Spleen (tissue), 7 donors: Measurements from ENCODE around the gene APOBEC4.

Experiments used
- POLR2A ChIP-seq, 3 donors: fragments of 450-650 bp; IDR thresholded peaks; one replicate each; pipeline ENCODE4 v1.5.1; 2017; ENCODE audit warnings: antibody characterized with exemption in 3 of 3, mild to moderate bottlenecking in 1 of 3
- POLR2AphosphoS5 ChIP-seq, 3 donors: sonication (generic); formaldehyde crosslinking; IDR thresholded peaks; one replicate each; pipeline ENCODE4 v1.5.1; 2017; ENCODE audit warnings: antibody characterized with exemption in 3 of 3
- TF ChIP-seq, protein P1 (sequence below), 11 experiments: fragments of 200-600 bp in 7 of 11; fragments of 450-650 bp in 4 of 11; sonication (generic) in 4 of 11; IDR thresholded peaks in 8 of 11; conservative IDR thresholded peaks in 3 of 11; 1 replicate in 7 of 11; 2 replicates in 4 of 11; pipeline versions ENCODE4 v1.4.0 to v1.8.0; 2016 to 2021; ENCODE audit warnings: antibody characterized with exemption in 11 of 11, inconsistent platforms in 4 of 11, mild to moderate bottlenecking in 1 of 11
- donor health status: DM: no; HTN: no; CAD: no; lungs with moderate emphysema.
- donor health status: DM: no; HTN: no; CAD: no.
- donor health status: DM: no; HTN: no; CAD: no.

DNA sequence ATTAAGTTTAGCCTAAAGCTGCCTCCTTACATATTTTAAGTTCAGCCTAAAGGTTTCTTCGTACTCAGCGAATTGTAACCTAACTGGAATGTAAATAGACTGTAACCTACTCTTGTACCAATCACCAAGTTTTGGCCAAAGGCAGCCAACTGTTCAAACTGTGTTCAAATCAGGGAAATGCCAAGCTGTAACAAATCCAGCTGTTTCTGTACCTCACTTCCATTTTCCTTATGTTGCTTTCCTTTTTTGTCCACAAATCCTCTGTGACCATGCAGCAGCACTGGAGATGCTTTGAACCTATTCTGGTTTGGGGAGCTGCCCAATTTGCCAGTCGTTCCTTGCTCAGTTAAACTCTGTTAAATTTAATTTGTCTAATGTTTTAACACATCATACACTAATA, 3.2 kb upstream of the APOBEC4 start:
- TF ChIP-seq, protein P1, sequence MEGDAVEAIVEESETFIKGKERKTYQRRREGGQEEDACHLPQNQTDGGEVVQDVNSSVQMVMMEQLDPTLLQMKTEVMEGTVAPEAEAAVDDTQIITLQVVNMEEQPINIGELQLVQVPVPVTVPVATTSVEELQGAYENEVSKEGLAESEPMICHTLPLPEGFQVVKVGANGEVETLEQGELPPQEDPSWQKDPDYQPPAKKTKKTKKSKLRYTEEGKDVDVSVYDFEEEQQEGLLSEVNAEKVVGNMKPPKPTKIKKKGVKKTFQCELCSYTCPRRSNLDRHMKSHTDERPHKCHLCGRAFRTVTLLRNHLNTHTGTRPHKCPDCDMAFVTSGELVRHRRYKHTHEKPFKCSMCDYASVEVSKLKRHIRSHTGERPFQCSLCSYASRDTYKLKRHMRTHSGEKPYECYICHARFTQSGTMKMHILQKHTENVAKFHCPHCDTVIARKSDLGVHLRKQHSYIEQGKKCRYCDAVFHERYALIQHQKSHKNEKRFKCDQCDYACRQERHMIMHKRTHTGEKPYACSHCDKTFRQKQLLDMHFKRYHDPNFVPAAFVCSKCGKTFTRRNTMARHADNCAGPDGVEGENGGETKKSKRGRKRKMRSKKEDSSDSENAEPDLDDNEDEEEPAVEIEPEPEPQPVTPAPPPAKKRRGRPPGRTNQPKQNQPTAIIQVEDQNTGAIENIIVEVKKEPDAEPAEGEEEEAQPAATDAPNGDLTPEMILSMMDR (IDR thresholded peaks at IDR 0.05 in 8 of 11, conservative IDR thresholded peaks at IDR 0.05 in 3 of 11): no peak
- no peak for TF ChIP-seq POLR2A (IDR thresholded peaks at IDR 0.05)
- TF ChIP-seq POLR2AphosphoS5 (IDR thresholded peaks at IDR 0.05): no peak
